Duodenal mucosa (tissue), 2 donors: Measurements from ENCODE around the gene FBRSL1.

ENCODE experiments used
- H3K27ac ChIP-seq: one replicate; pipeline ENCODE4 v1.7.0; 2013; ENCODE audit warnings: low read depth, low read length
- H3K27me3 ChIP-seq, 2 donors: one replicate each; pipeline ENCODE4 v1.7.0; 2013; ENCODE audit warnings: low read length in 2 of 2, control low read depth in 1 of 2; ENCODE audit not compliant: insufficient read depth in 2 of 2, control insufficient read depth in 1 of 2
- H3K36me3 ChIP-seq, 2 donors: one replicate each; pipeline ENCODE4 v1.7.0; 2013; ENCODE audit warnings: low read length in 2 of 2, control low read depth in 1 of 2; ENCODE audit not compliant: insufficient read depth in 2 of 2, control insufficient read depth in 1 of 2
- H3K4me1 ChIP-seq, 2 donors: one replicate each; pipeline ENCODE4 v1.7.0; 2013; ENCODE audit warnings: low read length in 2 of 2, control low read depth in 1 of 2; ENCODE audit not compliant: insufficient read depth in 2 of 2, control insufficient read depth in 1 of 2
- H3K4me3 ChIP-seq, 2 donors: one replicate each; pipeline ENCODE4 v1.7.0; 2013; ENCODE audit warnings: low read length in 2 of 2, low read depth in 1 of 2
- H3K9ac ChIP-seq, 2 donors: one replicate each; pipeline ENCODE4 v1.7.0; 2013; ENCODE audit warnings: low read length in 2 of 2, low read depth in 1 of 2
- H3K9me3 ChIP-seq, 2 donors: one replicate each; pipeline ENCODE4 v1.7.0; 2013; ENCODE audit warnings: low read length in 2 of 2, control low read depth in 1 of 2; ENCODE audit not compliant: control insufficient read depth in 1 of 2

FBRSL1 gene

GRCh38 chr12:132453361-132454192 is 36.4 kb upstream of the FBRSL1 start:
- H3K9ac ChIP-seq, result no peak overlapping the region
- H3K27ac ChIP-seq, result no peak overlapping the region
- no peaks in the 10 kb centered on the region for H3K36me3 ChIP-seq
- H3K4me3 ChIP-seq, result no peak overlapping the region
- peaks cover 0 to 4% of the 10 kb centered on the region in 2 donors for H3K9me3 ChIP-seq
- H3K27me3 ChIP-seq, result peaks cover 14 to 29% of the 10 kb centered on the region in 2 donors
- peaks cover 0 to 3% of the 10 kb centered on the region in 2 donors for H3K4me1 ChIP-seq

- peaks cover 0 to 3% of the 10 kb centered on the region in 2 donors for H3K4me1 ChIP-seq
- peaks cover 0 to 4% of the 10 kb centered on the region in 2 donors for H3K9me3 ChIP-seq
- H3K27me3 ChIP-seq, result peaks cover 14 to 29% of the 10 kb centered on the region in 2 donors
- H3K36me3 ChIP-seq, result no peaks in the 10 kb centered on the region
- H3K9ac ChIP-seq, result no peak overlapping the region
- H3K27ac ChIP-seq, result no peak overlapping the region
- H3K4me3 ChIP-seq, result no peak overlapping the region
Measured at GRCh38 chr12:132454193-132454932, 35.6 kb upstream of the FBRSL1 start.

DNA sequence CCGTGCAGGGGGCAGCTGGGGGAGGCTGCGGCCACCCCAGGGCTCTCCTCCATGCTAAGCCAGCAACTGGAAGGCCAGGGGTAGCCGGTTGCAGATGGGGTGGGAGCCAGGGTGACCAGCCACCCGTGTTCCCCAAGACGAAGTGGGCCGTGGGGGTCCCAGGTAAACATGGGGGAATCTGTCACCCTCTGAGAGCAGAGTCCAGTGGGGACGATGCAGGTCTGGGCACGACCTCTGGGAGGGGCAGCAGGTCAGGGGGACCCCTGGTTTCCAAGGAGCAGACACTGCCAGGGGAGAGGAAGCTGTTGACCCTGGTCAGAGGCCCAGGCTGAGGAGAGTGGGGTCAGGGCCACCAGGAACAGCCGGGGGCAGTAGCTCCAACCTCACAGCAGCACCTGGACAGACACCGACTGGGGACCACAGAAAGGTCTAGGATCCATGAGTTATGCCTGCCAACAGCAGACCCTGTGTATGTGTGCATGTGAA is 35.0 kb upstream of the FBRSL1 start:
- Histone ChIP-seq H3K27ac (no peak overlapping the region), H3K27me3 (peaks cover 12 to 29% of the 10 kb centered on the region in 2 donors), H3K4me3 (no peak overlapping the region), H3K36me3 (no peaks in the 10 kb centered on the region), H3K9ac (no peak overlapping the region), H3K4me1 (peaks cover 0 to 2% of the 10 kb centered on the region in 2 donors), H3K9me3 (peaks cover 0 to 4% of the 10 kb centered on the region in 2 donors)

GRCh38 chr12:132455565-132455964 is 34.4 kb upstream of the FBRSL1 start:
- Histone ChIP-seq H3K9me3 (peaks cover 0 to 8% of the 10 kb centered on the region in 2 donors), H3K27ac (no peak overlapping the region), H3K27me3 (peaks cover 6 to 26% of the 10 kb centered on the region in 2 donors), H3K9ac (no peak overlapping the region), H3K4me3 (no peak overlapping the region), H3K36me3 (no peaks in the 10 kb centered on the region), H3K4me1 (no peaks in the 10 kb centered on the region)

- Histone ChIP-seq H3K27ac (no peak overlapping the region), H3K4me3 (no peak overlapping the region), H3K36me3 (no peaks in the 10 kb centered on the region), H3K27me3 (peaks cover 0 to 18% of the 10 kb centered on the region in 2 donors), H3K9ac (no peak overlapping the region), H3K9me3 (peaks cover 0 to 8% of the 10 kb centered on the region in 2 donors), H3K4me1 (no peaks in the 10 kb centered on the region)
Measured at GRCh38 chr12:132456186-132456943, 33.6 kb upstream of the FBRSL1 start.

- H3K9ac ChIP-seq, result no peak overlapping the region
- no peaks in the 10 kb centered on the region for H3K36me3 ChIP-seq
- H3K4me3 ChIP-seq, result no peak overlapping the region
- H3K27ac ChIP-seq, result no peak overlapping the region
- H3K9me3 ChIP-seq, result peaks cover 0 to 8% of the 10 kb centered on the region in 2 donors
- H3K27me3 ChIP-seq, result peaks cover 0 to 13% of the 10 kb centered on the region in 2 donors
- H3K4me1 ChIP-seq, result no peaks in the 10 kb centered on the region
Measured at GRCh38 chr12:132456944-132457495, 32.9 kb upstream of the FBRSL1 start.

- Histone ChIP-seq H3K27me3 (peaks cover 0 to 5% of the 10 kb centered on the region in 2 donors), H3K9me3 (peaks cover 0 to 8% of the 10 kb centered on the region in 2 donors), H3K9ac (no peak overlapping the region), H3K36me3 (no peaks in the 10 kb centered on the region), H3K27ac (no peak overlapping the region), H3K4me1 (no peaks in the 10 kb centered on the region), H3K4me3 (no peak overlapping the region)
Measured at GRCh38 chr12:132458441-132458840, 31.5 kb upstream of the FBRSL1 start.

DNA sequence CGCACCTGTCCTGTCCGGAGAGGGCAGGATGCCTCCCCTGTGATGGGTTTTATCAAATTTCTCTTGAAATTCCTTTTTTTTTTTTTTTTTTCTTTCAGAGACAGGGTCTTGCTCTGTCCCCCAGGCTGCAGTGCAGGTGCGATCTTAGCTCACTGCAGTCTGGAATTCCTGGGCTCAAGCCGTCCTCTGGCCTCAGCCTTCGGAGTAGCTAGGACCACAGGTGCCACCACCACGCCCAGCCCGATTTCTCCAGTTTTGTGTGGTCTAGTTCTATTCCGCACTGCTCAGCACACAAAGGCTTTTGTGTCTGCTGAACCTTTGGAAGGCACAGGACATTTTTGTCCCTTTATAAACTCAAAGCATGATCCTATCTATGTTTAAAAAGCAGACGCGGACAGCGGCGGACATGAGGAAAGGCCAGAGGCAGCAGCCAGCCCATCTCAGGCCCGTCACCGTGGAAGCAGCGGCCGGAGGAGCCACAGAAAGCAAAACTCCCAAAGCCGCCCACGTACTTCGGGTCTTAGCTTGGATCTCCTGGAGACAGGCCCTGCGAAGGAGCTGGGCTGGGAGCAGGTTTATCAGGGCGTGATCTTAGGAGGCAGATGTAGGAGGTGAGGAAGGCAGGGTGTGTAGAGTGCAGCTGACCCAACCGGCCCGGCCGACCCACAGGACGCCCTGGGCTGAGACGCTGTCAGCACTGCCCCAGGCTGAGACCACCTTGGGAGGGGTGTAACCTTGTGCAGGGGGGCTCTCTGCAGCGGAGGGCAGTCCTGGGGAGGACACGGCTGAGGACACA is 30.9 kb upstream of the FBRSL1 start:
- Histone ChIP-seq H3K9me3 (peaks cover 0 to 8% of the 10 kb centered on the region in 2 donors), H3K36me3 (no peaks in the 10 kb centered on the region), H3K4me1 (no peaks in the 10 kb centered on the region), H3K9ac (no peak overlapping the region), H3K27me3 (peaks cover 0 to 5% of the 10 kb centered on the region in 2 donors), H3K4me3 (no peak overlapping the region), H3K27ac (no peak overlapping the region)

DNA sequence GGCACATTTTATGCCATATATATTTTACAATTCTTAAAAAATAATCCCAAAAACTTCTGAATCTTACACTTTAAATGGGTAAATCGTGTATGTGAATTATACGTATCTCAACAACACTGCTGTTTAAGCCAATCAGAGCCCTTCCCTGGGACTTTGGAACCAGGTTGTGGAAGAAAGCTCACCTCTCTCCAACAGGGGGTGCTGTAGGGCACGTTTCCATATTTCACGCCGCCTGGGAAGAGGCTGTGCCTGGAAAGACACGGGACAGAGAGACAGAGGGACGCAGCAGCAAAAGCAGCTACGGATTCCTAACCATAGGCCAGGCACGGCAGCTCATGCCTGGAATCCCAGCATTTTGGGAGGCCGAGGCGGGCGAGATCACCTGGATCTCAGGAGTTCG is 29.4 kb upstream of the FBRSL1 start:
- Histone ChIP-seq H3K9me3 (peaks cover 0 to 5% of the 10 kb centered on the region in 2 donors), H3K27me3 (peaks cover 0 to 1% of the 10 kb centered on the region in 2 donors), H3K4me1 (no peaks in the 10 kb centered on the region), H3K4me3 (no peak overlapping the region), H3K9ac (no peak overlapping the region), H3K36me3 (no peaks in the 10 kb centered on the region), H3K27ac (no peak overlapping the region)
